Activated B cell treated with CpG ODN at 0.5 μM for 24 hours (primary cell): ENCODE measurements around the gene TMEM38B. TPM values are rescaled to one million over a fixed set of nuclear protein-coding genes. Genes with fewer than 3 reads are reported as not detected.

Experiments
- ATAC-seq: fragments of 200-7000 bp; cut with Tn5 transposase; one replicate; pipeline ENCODE4 v1.10.0; 2021; ENCODE audit warnings: low read depth, mild to moderate bottlenecking, moderate library complexity
- CTCF ChIA-PET: fragments of 350-600 bp; sonication (Branson Sonifier 250); formaldehyde crosslinking; loops from one replicate; lab custom pipeline; 2021; ENCODE audit warnings: antibody characterized with exemption; lab: Charles Lee
- POLR2A ChIA-PET: fragments of 350-600 bp; sonication (Branson Sonifier 250); formaldehyde crosslinking; loops from one replicate; lab custom pipeline; 2021; ENCODE audit warnings: antibody characterized with exemption; lab: Charles Lee
- DNase-seq: peaks from one replicate; pipeline ENCODE4 v3.0.0; 2022
- H3K27ac Mint-ChIP-seq: one replicate; pipeline ENCODE4 v1.8.0; 2020; ENCODE audit warnings: mixed read lengths
- H3K27me3 Mint-ChIP-seq: one replicate; pipeline ENCODE4 v1.8.0; 2021; ENCODE audit warnings: mixed read lengths
- H3K36me3 Mint-ChIP-seq: one replicate; pipeline ENCODE4 v1.8.0; 2021; ENCODE audit warnings: low read depth, mixed read lengths
- H3K4me1 Mint-ChIP-seq: one replicate; pipeline ENCODE4 v1.8.0; 2021; ENCODE audit warnings: mixed read lengths
- H3K4me3 Mint-ChIP-seq: one replicate; pipeline ENCODE4 v1.8.0; 2020; ENCODE audit warnings: mild to moderate bottlenecking, mixed read lengths
- H3K9me3 Mint-ChIP-seq: one replicate; pipeline ENCODE4 v1.8.0; 2020; ENCODE audit warnings: mixed read lengths
- CTCF ChIP-seq: fragments of 200-600 bp; IDR thresholded peaks from one replicate; pipeline ENCODE4 v1.8.0; 2022; ENCODE audit warnings: antibody characterized with exemption, mild to moderate bottlenecking
- intact Hi-C: fragments of 100-400 bp; cut with micrococcal nuclease; formaldehyde crosslinking; loops from one replicate; pipeline ENCODE4 v1.15.1; 2024
- total RNA-seq: library from RNA; stranded (reverse); gene quantifications from 2 replicates; pipeline ENCODE4 v1.2.3, GENCODE V29; 2022

The TMEM38B gene
- total RNA-seq, 1 donor from 2014 or later = 12.7 TPM

DNA sequence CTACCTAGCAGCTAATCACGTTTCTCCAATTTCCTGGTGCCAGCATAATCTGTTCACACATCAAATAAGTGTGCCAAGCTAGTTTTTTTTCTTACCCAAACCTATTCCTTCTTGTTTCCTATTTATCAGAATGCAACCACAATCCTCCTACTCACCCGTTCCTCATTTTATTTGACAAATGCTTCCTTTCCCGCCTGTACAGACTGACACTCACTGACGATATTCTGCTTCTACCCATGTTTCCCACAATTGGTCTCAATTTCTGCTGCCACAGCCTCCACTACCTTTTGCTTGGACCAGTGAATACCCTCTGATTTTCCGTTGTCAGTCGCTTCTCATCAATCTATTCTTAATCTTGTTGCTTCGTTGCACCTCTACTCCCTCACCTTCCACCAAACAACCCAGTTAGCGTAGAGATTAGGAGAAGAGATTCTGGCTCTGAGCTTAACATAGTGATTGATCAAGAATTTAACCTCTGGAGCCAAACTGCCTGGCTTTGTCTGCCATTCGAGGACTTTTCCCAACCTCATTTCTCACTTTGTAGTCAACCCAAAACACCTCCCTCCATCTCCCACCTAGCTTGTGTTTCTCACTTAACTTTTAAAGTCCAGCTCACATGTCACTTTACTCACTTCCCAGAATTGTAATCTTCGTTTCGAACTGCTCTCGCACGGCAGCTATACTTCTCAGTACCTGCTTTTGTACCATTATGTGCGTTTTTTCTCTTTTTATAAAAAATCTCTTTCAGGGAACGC is 729 bp upstream of the TMEM38B start:
- peaks cover 4% of the 10 kb centered on the region for H3K36me3 Mint-ChIP-seq
- peak overlapping the region; percentile 54 for H3K27ac Mint-ChIP-seq
- H3K9me3 Mint-ChIP-seq = no peaks in the 10 kb centered on the region
- TF ChIP-seq CTCF = no peak
- CTCF ChIA-PET = interaction anchor here (1.3 to 2.1 kb wide), 4 partner anchors 25 to 85 kb away, joined by 3 to 8 read pairs (median 4); no protein-coding TSS in a partner anchor
- POLR2A ChIA-PET = interaction anchor here (0.7 to 1.9 kb wide), 10 partner anchors 14 to 245 kb away, joined by 3 to 7 read pairs (median 4); partner anchors contain the start of gene TAL2
- DNase-seq (no peak), ATAC-seq (peak; percentile 8)
- intact Hi-C loops = loop anchor here (1.0 to 10.0 kb wide), 14 partner anchors 15 to 1589 kb away; partner anchors contain the start of genes ABCA1, FKTN, NIPSNAP3A and NIPSNAP3B
- H3K4me3 Mint-ChIP-seq = peak overlapping the region; percentile 89
- peaks cover 21% of the 10 kb centered on the region for H3K27me3 Mint-ChIP-seq
- peaks cover 20% of the 10 kb centered on the region for H3K4me1 Mint-ChIP-seq

- no peak for TF ChIP-seq CTCF
- Mint-ChIP-seq H3K36me3 (peaks cover 4% of the 10 kb centered on the region), H3K4me1 (peaks cover 27% of the 10 kb centered on the region), H3K27ac (peak overlapping the region; percentile 84), H3K9me3 (no peaks in the 10 kb centered on the region), H3K4me3 (peak overlapping the region; percentile 89), H3K27me3 (peaks cover 14% of the 10 kb centered on the region)
- ATAC-seq = peak; percentile 70
- ChIA-PET POLR2A (interaction anchor here (1.1 to 1.9 kb wide), 3 partner anchors 18 to 195 kb away, joined by 3 to 7 read pairs (median 4); no protein-coding TSS in a partner anchor), CTCF (interaction anchor here (2.1 kb wide), 1 partner anchor 23 kb away, joined by 8 read pairs; no protein-coding TSS in a partner anchor)
- intact Hi-C loops = loop anchor here (1.0 to 10.0 kb wide), 14 partner anchors 13 to 1601 kb away; partner anchors contain the start of genes ABCA1, FKTN, NIPSNAP3A and NIPSNAP3B
- peak; percentile 61 for DNase-seq
Measured at GRCh38 chr9:105694848-105695581, 674 bp downstream of the TMEM38B start.

- Mint-ChIP-seq H3K36me3 (peaks cover 4% of the 10 kb centered on the region), H3K27me3 (peaks cover 10% of the 10 kb centered on the region), H3K4me1 (peaks cover 40% of the 10 kb centered on the region), H3K4me3 (no peak overlapping the region), H3K27ac (no peak overlapping the region), H3K9me3 (no peaks in the 10 kb centered on the region)
- intact Hi-C loops = loop anchor here (10.0 kb wide), 1 partner anchor 832 kb away; no protein-coding TSS in a partner anchor
- DNase-seq = no peak
- ChIA-PET POLR2A (no interaction called here), CTCF (no interaction called here)
- ATAC-seq = no peak
- no peak for TF ChIP-seq CTCF
Measured at GRCh38 chr9:105696219-105696793, 2.0 kb downstream of the TMEM38B start.

DNA sequence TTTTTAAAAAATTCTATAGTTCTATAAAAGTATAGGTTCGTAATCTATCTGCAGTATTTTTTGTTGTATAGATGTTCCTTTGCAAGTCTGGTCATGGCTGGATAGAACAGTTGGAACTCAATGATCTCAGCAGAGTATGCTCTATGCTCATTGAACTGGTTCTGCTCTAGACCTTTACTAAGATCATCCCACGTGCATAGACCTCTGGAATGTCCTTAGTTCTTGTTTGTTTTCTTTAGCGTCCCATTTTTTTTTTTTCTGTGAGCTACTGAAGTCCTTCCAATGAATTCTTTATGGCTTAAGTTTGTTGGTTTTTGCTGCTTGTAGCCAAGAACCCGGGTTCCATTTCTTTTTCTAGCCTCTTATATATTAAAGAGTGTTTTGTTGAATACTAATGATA is 3.5 kb downstream of the TMEM38B start:
- DNase-seq (no peak), ATAC-seq (no peak)
- peaks cover 43% of the 10 kb centered on the region for H3K4me1 Mint-ChIP-seq
- H3K27ac Mint-ChIP-seq = no peak overlapping the region
- H3K4me3 Mint-ChIP-seq = no peak overlapping the region
- intact Hi-C loops = loop anchor here (10.0 kb wide), 1 partner anchor 833 kb away; no protein-coding TSS in a partner anchor
- peaks cover 4% of the 10 kb centered on the region for H3K36me3 Mint-ChIP-seq
- ChIA-PET POLR2A (no interaction called here), CTCF (no interaction called here)
- peaks cover 4% of the 10 kb centered on the region for H3K27me3 Mint-ChIP-seq
- H3K9me3 Mint-ChIP-seq = no peaks in the 10 kb centered on the region
- no peak for TF ChIP-seq CTCF
